Stimulated activated CD4-positive, alpha-beta T cell treated with anti-CD3 and anti-CD28 coated beads, Interleukin-15, amount 100 ng/mL, for 1 hour (primary cell): Measurements from ENCODE around the gene SCRG1.

Experiments
- DNase-seq, 2 donors: peaks; one replicate each; pipeline ENCODE4 v3.0.0-alpha.2; 2020; ENCODE audit warnings: low read depth in 1 of 2, low spot score in 1 of 2

The SCRG1 gene

GRCh38 chr4:173398779-173399415 is at the start of gene SCRG1:
SCRG1 (minus strand) TSS chr4:173399116; CDS start chr4:173391414, 7,702 bp downstream.
- no peak for DNase-seq

- DNase-seq = no peak
Measured at GRCh38 chr4:173448103-173448502, 49.2 kb upstream of the SCRG1 start.

- no peak for DNase-seq
Measured at GRCh38 chr4:173446416-173446815, 47.5 kb upstream of the SCRG1 start.

- no peak for DNase-seq
Measured at GRCh38 chr4:173443121-173443520, 44.2 kb upstream of the SCRG1 start.

GRCh38 chr4:173442223-173442932 is 43.5 kb upstream of the SCRG1 start:
- no peak for DNase-seq

- DNase-seq = no peak
Measured at GRCh38 chr4:173440888-173441287, 42.0 kb upstream of the SCRG1 start.

- DNase-seq = no peak
Measured at GRCh38 chr4:173436771-173437265, 37.9 kb upstream of the SCRG1 start.

GRCh38 chr4:173436149-173436579 is 37.2 kb upstream of the SCRG1 start:
- DNase-seq = no peak

GRCh38 chr4:173434231-173434630 is 35.3 kb upstream of the SCRG1 start:
- DNase-seq = no peak

GRCh38 chr4:173433447-173433846 is 34.5 kb upstream of the SCRG1 start:
- no peak for DNase-seq

GRCh38 chr4:173432430-173432829 is 33.5 kb upstream of the SCRG1 start:
- no peak for DNase-seq

- DNase-seq = no peak
Measured at GRCh38 chr4:173426064-173426463, 27.1 kb upstream of the SCRG1 start.

- DNase-seq = no peak
Measured at GRCh38 chr4:173424899-173425805, 26.2 kb upstream of the SCRG1 start.

GRCh38 chr4:173420801-173421200 is 21.9 kb upstream of the SCRG1 start:
- no peak for DNase-seq

GRCh38 chr4:173420324-173420752 is 21.4 kb upstream of the SCRG1 start:
- no peak for DNase-seq

- DNase-seq = no peak
Measured at GRCh38 chr4:173418639-173419038, 19.7 kb upstream of the SCRG1 start.

GRCh38 chr4:173417833-173418232 is 18.9 kb upstream of the SCRG1 start:
- DNase-seq = no peak

GRCh38 chr4:173415885-173416653 is 17.2 kb upstream of the SCRG1 start:
- DNase-seq = no peak

- no peak for DNase-seq
Measured at GRCh38 chr4:173415092-173415491, 16.2 kb upstream of the SCRG1 start.

- no peak for DNase-seq
Measured at GRCh38 chr4:173414456-173414855, 15.5 kb upstream of the SCRG1 start.

- DNase-seq = no peak
Measured at GRCh38 chr4:173413036-173413435, 14.1 kb upstream of the SCRG1 start.
